Stimulated activated CD4-positive, alpha-beta T cell treated with anti-CD3 and anti-CD28 coated beads, Interleukin-1b, Interleukin-23, amount 100 ng/mL, for 48 hours (primary cell): Measurements from ENCODE around the gene DNER.
"Not testable (repeated sequence)": the region's sequence is repeated elsewhere in the genome, so short reads cannot be mapped to it uniquely, and the experiment has no call there.

Experiments used
- DNase-seq: peaks from one replicate; pipeline ENCODE4 v3.0.0-alpha.2; 2020

The DNER gene

GRCh38 chr2:229559986-229560385 is 154.4 kb downstream of the DNER start:
- no peak for DNase-seq

DNA sequence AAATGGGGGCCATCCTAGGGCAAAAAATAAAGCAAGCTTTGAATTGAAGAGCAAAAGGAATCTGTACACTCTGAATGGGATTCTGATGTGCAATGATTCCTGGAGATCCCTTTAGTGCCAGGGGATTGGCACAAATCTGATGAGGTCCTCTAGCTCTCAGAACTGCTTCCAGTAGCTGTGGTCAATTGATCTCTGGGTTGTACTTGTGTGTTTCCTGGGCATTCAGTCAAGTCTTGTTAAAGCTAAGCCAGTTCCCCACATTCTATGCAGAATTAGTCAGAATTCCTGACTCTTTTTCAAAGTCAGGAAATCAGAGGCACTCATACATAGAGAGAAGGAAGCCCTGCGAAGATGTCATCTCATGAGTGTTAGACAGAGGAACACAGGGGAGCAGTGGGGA is 161.3 kb downstream of the DNER start:
- no peak for DNase-seq

GRCh38 chr2:229543176-229543873 is 171.0 kb downstream of the DNER start:
- no peak for DNase-seq

GRCh38 chr2:229539628-229540027 is 174.7 kb downstream of the DNER start:
- DNase-seq = no peak

DNA sequence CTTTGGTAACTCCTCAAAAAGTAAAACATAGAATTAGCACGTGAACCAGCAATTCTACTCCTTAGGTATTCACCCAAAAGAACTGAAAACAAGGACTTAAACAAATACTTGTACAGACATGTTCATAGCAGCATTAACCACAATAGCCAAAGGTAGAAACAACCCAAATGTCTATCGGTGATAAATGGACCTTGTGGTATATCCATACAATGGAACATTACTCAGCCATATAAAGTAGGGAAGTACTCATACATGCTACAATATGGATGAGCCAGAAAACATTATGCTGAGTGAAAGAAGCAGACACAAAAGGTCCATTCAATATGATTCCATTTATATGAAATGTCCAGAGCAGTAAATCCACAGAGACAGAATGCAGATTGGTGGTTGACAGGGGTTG is 182.8 kb downstream of the DNER start:
- DNase-seq = no peak

DNA sequence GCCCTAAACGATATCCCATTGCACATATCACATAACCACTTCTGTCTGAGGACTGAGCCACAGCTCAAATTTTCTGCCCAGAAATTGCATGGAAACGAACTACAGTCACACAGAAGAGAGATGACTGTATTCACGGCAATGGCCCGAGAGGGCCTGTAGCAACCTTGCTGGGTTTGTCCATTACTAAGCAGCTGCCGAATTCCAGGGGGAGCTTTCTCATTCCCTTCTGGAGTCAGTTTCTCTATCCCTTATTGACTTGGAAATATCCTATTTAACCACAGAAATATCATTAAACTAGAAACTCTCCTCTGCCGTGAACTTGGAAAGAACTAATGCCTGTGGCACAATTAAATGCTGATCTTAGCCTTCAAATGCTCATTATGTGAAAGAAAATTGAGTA is 183.9 kb downstream of the DNER start:
- DNase-seq = no peak

DNA sequence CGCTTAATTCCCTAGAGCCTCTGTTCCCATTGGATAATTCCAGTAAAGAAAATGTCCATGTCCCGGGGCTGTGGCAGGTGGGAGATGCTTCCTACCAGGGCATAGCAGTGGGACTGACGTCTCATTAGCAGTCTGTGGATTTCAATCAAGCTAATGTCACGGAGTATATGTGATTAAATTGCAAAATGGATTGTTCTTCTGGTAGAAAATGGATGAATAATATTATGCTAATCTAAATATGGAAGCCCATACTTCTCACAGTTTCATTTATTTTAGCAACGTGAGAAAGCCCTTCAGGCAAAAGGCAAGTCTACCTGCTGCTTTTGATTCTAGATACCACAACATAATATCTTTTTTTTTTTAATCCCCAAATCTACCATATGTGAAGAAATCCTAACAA is 185.5 kb downstream of the DNER start:
- no peak for DNase-seq

DNA sequence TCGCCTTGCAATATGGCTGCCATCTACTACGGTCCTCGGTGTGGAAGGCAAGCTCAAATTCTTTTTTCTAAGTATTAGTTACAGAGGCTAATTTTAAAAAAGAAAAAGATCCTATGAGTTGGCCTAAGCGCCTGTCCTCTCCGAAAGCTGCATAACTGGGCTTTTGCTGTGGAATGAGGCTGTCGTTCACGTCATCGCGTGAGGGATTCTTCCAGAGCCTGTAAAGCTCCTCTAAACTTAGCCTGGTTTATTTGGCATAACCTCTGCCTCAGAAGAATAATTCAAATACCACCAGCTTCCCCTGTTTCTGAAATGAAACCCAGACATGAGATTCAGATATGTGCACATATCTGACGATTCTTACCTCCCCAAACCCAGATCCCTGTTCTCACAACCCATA is 187.4 kb downstream of the DNER start:
- no peak for DNase-seq

GRCh38 chr2:229524799-229525198 is 189.6 kb downstream of the DNER start:
- no peak for DNase-seq

DNA sequence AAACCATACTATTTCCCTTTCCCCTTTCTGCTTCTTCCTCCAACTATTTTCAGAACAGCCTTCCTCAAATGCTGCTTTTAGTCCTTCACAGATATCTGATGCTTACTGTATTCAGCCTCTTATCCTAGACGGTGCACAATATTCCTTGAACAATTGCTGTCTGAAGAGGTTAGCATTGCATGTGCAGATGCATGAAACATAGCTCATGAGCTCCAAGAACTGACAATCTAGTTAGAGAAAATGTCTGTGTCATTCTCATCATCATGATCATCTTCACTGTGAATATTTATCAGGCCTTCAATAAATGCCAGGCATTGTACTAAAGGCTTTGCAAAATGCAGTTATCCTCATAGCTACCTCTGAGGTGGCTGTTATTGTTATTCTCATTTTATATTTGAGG is 190.7 kb downstream of the DNER start:
- no peak for DNase-seq

GRCh38 chr2:229521576-229521975 is 192.8 kb downstream of the DNER start:
- DNase-seq = no peak

DNA sequence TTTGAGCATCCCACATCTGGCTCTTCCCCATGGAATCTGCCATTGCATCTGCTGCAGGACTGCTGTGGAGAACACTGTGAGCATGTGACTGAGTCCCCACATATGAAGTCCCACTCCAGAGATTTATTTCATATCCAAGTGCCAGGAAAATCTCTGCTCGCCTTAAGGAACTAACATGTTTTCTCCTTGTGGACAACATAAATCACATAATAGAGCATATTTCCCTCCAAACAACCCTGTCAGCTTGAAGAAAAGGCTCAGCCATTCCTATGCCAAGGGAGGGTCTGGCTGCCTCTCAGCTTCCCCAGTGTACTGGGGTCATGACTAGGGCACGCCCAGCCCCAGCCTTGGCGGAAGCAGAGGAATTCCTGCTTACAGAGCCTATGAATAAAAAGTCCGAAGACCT is 193.7 kb downstream of the DNER start:
- DNase-seq = no peak

DNA sequence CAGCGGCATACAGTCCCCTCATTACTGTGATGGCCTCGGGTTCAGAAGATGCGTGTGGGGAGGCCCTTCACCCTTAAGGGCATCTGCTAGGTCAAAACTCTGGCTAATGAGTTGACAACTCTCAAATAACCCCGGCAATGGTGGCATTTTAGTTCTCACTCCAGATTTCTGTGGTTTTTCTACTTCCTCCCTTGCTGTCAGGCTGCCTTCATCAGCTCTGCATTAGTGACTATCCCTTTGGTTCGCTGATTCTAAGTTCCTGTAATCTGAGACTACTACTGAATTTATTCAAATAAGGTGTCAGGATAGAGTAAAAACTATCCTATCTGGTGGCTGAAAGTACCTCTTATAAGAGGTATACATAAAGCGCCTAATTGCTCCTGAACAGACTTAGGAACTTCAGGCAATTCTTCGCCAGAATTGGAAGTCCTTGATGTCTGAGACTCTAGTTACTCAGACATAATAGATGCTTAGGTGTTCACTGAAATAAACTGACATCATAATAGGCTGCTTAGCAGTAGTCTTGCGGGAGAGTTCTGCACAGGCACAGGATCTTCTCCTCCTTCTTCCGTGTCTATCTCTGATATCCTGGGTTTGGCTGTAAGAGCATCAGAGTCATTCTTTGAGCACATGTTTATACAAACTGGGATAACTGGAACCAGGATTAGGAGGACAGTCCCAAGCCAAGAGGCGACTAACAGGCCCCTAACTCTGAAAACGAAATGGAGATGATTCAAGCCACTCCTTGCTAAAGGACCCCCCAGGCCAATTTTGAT is 194.5 kb downstream of the DNER start:
- DNase-seq = no peak

- no peak for DNase-seq
Observed at GRCh38 chr2:229514273-229514895, 200.0 kb downstream of the DNER start.

GRCh38 chr2:229511524-229511923 is 202.8 kb downstream of the DNER start:
- no peak for DNase-seq

- not testable (repeated sequence) for DNase-seq
Observed at GRCh38 chr2:229506699-229507098, 207.7 kb downstream of the DNER start.

DNA sequence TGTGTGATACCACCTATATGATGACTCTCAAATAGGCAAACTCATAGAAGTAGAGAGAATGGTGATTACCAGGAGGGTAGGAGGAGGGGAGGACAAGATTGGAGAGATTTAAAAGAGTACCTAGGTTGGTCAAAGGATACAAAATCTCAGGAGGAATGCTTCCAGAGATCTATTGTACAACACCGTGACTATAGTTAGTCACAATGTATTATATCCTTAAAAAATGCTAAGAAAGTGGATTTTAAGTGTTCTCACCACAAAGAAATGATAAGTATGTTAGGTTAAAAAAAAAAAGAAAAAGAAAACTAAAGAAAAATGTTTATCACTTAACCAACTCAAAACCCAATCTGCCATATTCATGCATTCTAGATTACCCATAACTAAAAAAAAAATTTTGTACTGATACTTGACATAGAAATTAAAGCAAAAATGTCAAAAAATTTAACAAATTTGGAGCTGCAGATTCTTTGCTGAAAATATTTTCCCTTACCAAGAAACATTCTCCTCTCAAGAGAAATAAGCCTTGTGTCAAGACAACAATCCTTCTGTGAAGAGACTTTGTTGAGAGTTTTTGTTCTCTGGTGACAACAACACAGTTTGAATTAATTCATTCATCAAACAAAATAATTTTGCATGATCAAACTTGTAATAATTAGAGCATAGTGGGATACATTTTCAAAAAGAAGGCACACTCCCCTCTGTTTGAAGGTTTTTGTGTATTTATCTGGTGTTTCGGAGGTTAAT is 213.1 kb downstream of the DNER start:
- DNase-seq = no peak

GRCh38 chr2:229492034-229492433 is 222.3 kb downstream of the DNER start:
- no peak for DNase-seq

DNA sequence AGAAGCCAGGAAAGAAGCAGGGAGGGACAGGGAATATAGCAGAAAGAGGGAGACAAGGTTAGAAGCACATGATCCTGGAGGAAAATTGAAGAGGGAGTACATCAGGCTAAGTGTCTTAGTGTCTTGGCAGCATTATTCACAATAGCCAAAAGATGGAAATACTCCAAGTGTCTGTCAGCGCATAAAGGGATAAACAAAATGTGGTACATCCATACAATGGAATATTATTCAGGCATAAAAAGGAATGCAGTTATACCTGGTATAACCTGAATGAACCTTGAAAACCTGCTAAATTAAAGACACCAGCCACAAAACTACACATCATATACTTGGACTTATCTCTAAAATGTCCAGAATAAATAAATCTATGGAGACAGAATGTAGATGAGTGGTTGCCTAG is 224.2 kb downstream of the DNER start:
- no peak for DNase-seq

GRCh38 chr2:229489016-229489415 is 225.3 kb downstream of the DNER start:
- DNase-seq = no peak

- DNase-seq = no peak
Observed at GRCh38 chr2:229488232-229488631, 226.1 kb downstream of the DNER start.

DNA sequence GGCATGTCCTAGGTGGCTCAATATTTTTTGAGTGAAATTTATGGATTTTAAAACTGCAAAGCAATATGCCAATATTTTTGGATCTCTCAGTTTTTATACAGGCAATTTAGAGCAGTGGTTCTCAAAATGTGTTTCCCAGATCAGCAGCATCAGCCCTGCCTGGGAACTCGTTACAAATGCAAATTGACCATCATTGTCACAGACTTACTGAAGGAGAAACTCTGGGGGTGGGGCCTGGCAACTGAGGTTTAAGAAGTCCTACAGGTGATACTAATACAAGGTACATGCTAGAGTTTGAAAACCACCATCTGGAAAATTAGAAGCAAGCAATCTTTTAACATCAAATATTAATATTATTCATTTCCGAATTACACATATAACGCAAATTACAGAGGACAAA is 227.7 kb downstream of the DNER start:
- no peak for DNase-seq

DNA sequence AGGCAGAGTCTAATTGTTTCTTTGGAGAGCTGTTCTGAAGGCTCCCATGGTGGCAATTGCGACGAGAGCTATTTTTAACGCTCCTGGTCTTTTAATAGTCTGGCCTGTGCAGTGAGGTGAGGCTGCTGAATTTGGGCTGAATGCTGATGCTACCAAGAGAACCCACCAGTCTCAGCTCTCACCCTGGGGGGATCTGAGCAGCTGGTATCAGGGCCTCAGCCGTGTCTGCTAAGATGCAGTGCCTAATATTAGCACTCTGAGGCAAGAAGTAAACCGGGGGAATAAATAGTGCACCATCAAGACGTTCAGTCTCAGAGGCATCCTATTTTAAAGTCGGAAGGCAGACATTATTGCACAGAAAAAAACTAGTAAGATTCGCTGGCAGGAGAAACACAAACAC is 228.5 kb downstream of the DNER start:
- DNase-seq = no peak
